Cardiac muscle cell (in vitro differentiated cells and primary cell): ENCODE measurements around the gene ATXN10. TPM values are rescaled to one million over a fixed set of nuclear protein-coding genes. Genes with fewer than 3 reads are reported as not detected.

Experiments used
- DNase-seq, 2 donors: peaks; one replicate each; pipeline versions ENCODE4 v3.0.0 to v3.0.0-alpha.2; 2010 to 2017; ENCODE audit warnings: low read depth in 1 of 2, low spot score in 1 of 2
- H3K27ac ChIP-seq: fragments of 200-600 bp; sonication (generic); 2 replicates; pipeline ENCODE4 v1.5.1; 2016
- H3K27me3 ChIP-seq: fragments of 200-600 bp; sonication (generic); 2 replicates; pipeline ENCODE4 v1.6.0; 2016; ENCODE audit warnings: control low read depth
- H3K36me3 ChIP-seq: fragments of 200-600 bp; sonication (generic); 2 replicates; pipeline ENCODE4 v1.5.1; 2016; ENCODE audit warnings: control low read depth
- H3K4me1 ChIP-seq: fragments of 200-600 bp; sonication (generic); 2 replicates; pipeline ENCODE4 v1.8.1; 2017; ENCODE audit warnings: low read depth, mild to moderate bottlenecking, mixed run types
- H3K4me3 ChIP-seq: fragments of 200-600 bp; sonication (generic); 2 replicates; pipeline ENCODE4 v1.5.1; 2016; ENCODE audit warnings: mild to moderate bottlenecking
- H3K9me3 ChIP-seq: fragments of 200-600 bp; sonication (generic); 2 replicates; pipeline ENCODE4 v1.5.1; 2017; ENCODE audit warnings: low read depth, mild to moderate bottlenecking, control low read depth
- polyA plus RNA-seq: library from polyadenylated mRNA; unstranded; fragments of >200 nt; fragmentation: Nextera tagmentation; extraction: Ambion mirVana; gene quantifications from 2 replicates; pipeline ENCODE4 v1.2.1, GENCODE V29; 2016
- total RNA-seq: library from RNA; depleted of rRNA; stranded (reverse); fragments of >200 nt; gene quantifications from 2 replicates; pipeline ENCODE4 v1.2.3, GENCODE V29; 2016
- TF ChIP-seq, protein P1 (sequence below): IDR thresholded peaks from 2 replicates; pipeline ENCODE4 v1.5.1; 2012; ENCODE audit warnings: low read depth, mild to moderate bottlenecking, low read length

ATXN10 gene
- total and polyA plus RNA-seq, 2 experiments from 2014 or later, result 67.3 to 279 TPM

- Histone ChIP-seq H3K27me3 (no peaks in the 10 kb centered on the region), H3K27ac (no peak overlapping the region), H3K4me3 (no peak overlapping the region), H3K4me1 (peaks cover 10% of the 10 kb centered on the region), H3K9me3 (no peaks in the 10 kb centered on the region), H3K36me3 (no peaks in the 10 kb centered on the region)
- DNase-seq, result no peak
- TF ChIP-seq, protein P1, sequence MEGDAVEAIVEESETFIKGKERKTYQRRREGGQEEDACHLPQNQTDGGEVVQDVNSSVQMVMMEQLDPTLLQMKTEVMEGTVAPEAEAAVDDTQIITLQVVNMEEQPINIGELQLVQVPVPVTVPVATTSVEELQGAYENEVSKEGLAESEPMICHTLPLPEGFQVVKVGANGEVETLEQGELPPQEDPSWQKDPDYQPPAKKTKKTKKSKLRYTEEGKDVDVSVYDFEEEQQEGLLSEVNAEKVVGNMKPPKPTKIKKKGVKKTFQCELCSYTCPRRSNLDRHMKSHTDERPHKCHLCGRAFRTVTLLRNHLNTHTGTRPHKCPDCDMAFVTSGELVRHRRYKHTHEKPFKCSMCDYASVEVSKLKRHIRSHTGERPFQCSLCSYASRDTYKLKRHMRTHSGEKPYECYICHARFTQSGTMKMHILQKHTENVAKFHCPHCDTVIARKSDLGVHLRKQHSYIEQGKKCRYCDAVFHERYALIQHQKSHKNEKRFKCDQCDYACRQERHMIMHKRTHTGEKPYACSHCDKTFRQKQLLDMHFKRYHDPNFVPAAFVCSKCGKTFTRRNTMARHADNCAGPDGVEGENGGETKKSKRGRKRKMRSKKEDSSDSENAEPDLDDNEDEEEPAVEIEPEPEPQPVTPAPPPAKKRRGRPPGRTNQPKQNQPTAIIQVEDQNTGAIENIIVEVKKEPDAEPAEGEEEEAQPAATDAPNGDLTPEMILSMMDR, result no peak
These were observed 105.6 kb downstream of the ATXN10 start for GRCh38 chr22:45777046-45777851.

DNA sequence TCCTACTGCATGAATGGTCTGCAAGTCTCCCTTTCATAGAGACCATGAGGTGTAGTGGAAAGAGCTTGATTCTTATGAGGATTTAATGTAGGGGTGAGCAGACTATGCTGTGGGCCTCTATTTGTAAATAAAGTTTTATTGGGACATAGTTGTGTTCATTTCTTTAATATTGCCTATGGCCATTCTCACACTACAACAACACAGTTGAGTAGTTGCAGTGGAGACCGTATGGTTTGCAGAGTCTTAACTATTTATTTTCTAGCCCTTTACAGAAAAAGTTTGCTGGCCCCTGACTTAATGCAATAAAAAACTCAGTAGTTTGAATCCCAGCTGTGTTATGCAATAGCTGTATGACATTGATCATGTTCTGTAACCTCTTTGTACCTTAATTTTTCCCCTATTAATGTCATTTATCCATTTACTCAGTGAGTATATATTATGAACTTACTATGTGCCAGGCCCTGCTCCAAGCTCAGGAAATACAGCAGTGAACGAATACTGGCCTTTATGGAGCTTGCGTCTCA lies 106.3 kb downstream of the ATXN10 start:
- Histone ChIP-seq H3K36me3 (no peaks in the 10 kb centered on the region), H3K9me3 (no peaks in the 10 kb centered on the region), H3K4me3 (no peak overlapping the region), H3K27me3 (no peaks in the 10 kb centered on the region), H3K4me1 (peaks cover 3% of the 10 kb centered on the region), H3K27ac (no peak overlapping the region)
- no peak for DNase-seq
- TF ChIP-seq, protein P1, result no peak

DNA sequence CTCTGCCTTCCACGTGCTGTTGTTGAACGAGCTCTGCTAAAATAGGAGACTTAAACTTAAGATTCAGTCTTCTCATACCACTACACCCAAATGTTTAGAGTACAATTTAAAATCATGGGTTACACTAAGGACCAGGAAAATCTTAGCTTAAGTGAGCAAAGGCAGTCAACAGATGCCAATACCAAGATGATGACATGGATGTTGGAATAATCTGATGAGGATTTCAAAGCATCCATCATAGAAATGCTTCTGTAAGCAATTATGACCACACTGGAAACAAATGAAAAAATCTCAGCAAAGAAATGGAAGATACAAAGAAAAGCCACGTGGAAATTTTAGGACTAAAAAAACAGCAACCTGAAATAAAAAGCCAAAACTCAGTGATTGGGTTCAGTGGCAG lies 109.8 kb downstream of the ATXN10 start:
- H3K36me3 ChIP-seq, result no peaks in the 10 kb centered on the region
- H3K27ac ChIP-seq, result no peak overlapping the region
- H3K4me1 ChIP-seq, result peaks cover 14% of the 10 kb centered on the region
- no peaks in the 10 kb centered on the region for H3K27me3 ChIP-seq
- no peak for DNase-seq
- H3K4me3 ChIP-seq, result no peak overlapping the region
- TF ChIP-seq, protein P1, result no peak
- no peaks in the 10 kb centered on the region for H3K9me3 ChIP-seq

GRCh38 chr22:45781966-45782365 lies 110.3 kb downstream of the ATXN10 start:
- H3K27me3 ChIP-seq, result no peaks in the 10 kb centered on the region
- no peak overlapping the region for H3K4me3 ChIP-seq
- DNase-seq, result no peak
- TF ChIP-seq, protein P1, result no peak
- H3K9me3 ChIP-seq, result no peaks in the 10 kb centered on the region
- H3K4me1 ChIP-seq, result peaks cover 14% of the 10 kb centered on the region
- H3K27ac ChIP-seq, result no peak overlapping the region
- no peaks in the 10 kb centered on the region for H3K36me3 ChIP-seq

DNA sequence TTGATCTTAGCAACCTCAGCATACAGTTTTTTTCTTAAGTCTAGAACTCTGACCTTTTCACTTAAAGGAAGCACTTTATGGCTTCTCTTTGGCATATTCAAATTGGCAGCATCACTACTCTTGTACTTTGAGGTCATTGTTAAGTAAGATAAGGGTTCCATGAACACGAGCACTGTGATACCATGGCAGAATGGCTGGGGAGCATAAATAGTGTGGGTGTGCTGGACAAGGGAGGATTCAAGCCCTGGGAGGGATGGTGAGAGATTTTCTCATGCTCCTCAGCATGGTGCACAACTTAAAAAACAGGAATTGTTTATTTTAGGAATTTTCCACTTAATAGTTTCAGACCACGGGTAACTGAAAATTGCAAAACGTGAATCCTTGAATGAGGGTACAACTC lies 111.4 kb downstream of the ATXN10 start:
- Histone ChIP-seq H3K9me3 (no peaks in the 10 kb centered on the region), H3K36me3 (no peaks in the 10 kb centered on the region), H3K4me1 (peaks cover 14% of the 10 kb centered on the region), H3K4me3 (no peak overlapping the region), H3K27me3 (no peaks in the 10 kb centered on the region), H3K27ac (peak overlapping the region; percentile 39)
- TF ChIP-seq, protein P1, result no peak
- no peak for DNase-seq
